H9 (cell line): Measurements from ENCODE around the gene KRTAP12-3. TPM values are rescaled to one million over a fixed set of nuclear protein-coding genes. Genes with fewer than 3 reads are reported as not detected.
"Not testable (repeated sequence)": the region's sequence is repeated elsewhere in the genome, so short reads cannot be mapped to it uniquely, and the experiment has no call there.

Experiments used
- DNase-seq: peaks from one replicate; pipeline ENCODE4 v3.0.0-alpha.2; 2017
- H2AFZ ChIP-seq: one replicate; pipeline ENCODE4 v1.6.1; 2013; ENCODE audit warnings: mild to moderate bottlenecking, low read length, control low read depth, moderate library complexity
- H2AK5ac ChIP-seq: 2 replicates; pipeline ENCODE4 v1.6.1; 2013; ENCODE audit warnings: low read length, control low read depth, mixed read lengths; ENCODE audit not compliant: insufficient read length
- H2BK120ac ChIP-seq: one replicate; pipeline ENCODE4 v1.6.1; 2013; ENCODE audit warnings: low read depth, mild to moderate bottlenecking, low read length, control low read depth, inconsistent platforms; ENCODE audit not compliant: poor library complexity, severe bottlenecking
- H2BK12ac ChIP-seq: 2 replicates; pipeline ENCODE4 v1.6.1; 2013; ENCODE audit warnings: low read length, control low read depth, mixed read lengths, low read depth; ENCODE audit not compliant: insufficient read length
- H2BK15ac ChIP-seq: 2 replicates; pipeline ENCODE4 v1.6.1; 2013; ENCODE audit warnings: low read depth, low read length, control low read depth
- H2BK20ac ChIP-seq: one replicate; pipeline ENCODE4 v1.6.1; 2013; ENCODE audit warnings: low read depth, mild to moderate bottlenecking, low read length, control low read depth, inconsistent platforms; ENCODE audit not compliant: poor library complexity, severe bottlenecking
- H2BK5ac ChIP-seq: 2 replicates; pipeline ENCODE4 v1.6.1; 2013; ENCODE audit warnings: low read length, control low read depth, mixed read lengths; ENCODE audit not compliant: insufficient read length
- H3K14ac ChIP-seq: 2 replicates; pipeline ENCODE4 v1.6.1; 2013; ENCODE audit warnings: low read length, control low read depth; ENCODE audit not compliant: insufficient read depth
- H3K18ac ChIP-seq: 2 replicates; pipeline ENCODE4 v1.6.1; 2013; ENCODE audit warnings: low read depth, mild to moderate bottlenecking, mixed read lengths, low read length, control low read depth; ENCODE audit not compliant: insufficient read length
- H3K23ac ChIP-seq: 2 replicates; pipeline ENCODE4 v1.6.1; 2013; ENCODE audit warnings: low read length, control low read depth, mixed read lengths, low read depth; ENCODE audit not compliant: insufficient read length
- H3K23me2 ChIP-seq: 2 replicates; pipeline ENCODE4 v1.6.1; 2013; ENCODE audit warnings: low read depth, mild to moderate bottlenecking, mixed read lengths, low read length, control low read depth; ENCODE audit not compliant: insufficient read length, poor library complexity, severe bottlenecking
- H3K27ac ChIP-seq: 2 replicates; pipeline ENCODE4 v1.5.1; 2013; ENCODE audit warnings: low read length, control low read depth, mixed read lengths, low read depth; ENCODE audit not compliant: insufficient read length
- H3K27me3 ChIP-seq: 2 replicates; pipeline ENCODE4 v1.6.1; 2013; ENCODE audit warnings: low read length, control low read depth, inconsistent platforms; ENCODE audit not compliant: insufficient read depth
- H3K4ac ChIP-seq: 2 replicates; pipeline ENCODE4 v1.6.1; 2013; ENCODE audit warnings: low read depth, mild to moderate bottlenecking, control low read depth, inconsistent platforms, low read length, moderate library complexity
- H3K4me1 ChIP-seq: 2 replicates; pipeline ENCODE4 v1.6.1; 2013; ENCODE audit warnings: low read length, control low read depth, inconsistent platforms; ENCODE audit not compliant: insufficient read depth
- H3K4me2 ChIP-seq: 2 replicates; pipeline ENCODE4 v1.6.1; 2013; ENCODE audit warnings: low read length, control low read depth, mixed read lengths; ENCODE audit not compliant: insufficient read length, insufficient read depth
- H3K56ac ChIP-seq: 2 replicates; pipeline ENCODE4 v1.6.1; 2013; ENCODE audit warnings: low read depth, mild to moderate bottlenecking, mixed read lengths, low read length, control low read depth; ENCODE audit not compliant: insufficient read length
- H3K79me1 ChIP-seq: 2 replicates; pipeline ENCODE4 v1.6.1; 2013; ENCODE audit warnings: low read depth, mild to moderate bottlenecking, moderate library complexity, low read length, control low read depth, inconsistent platforms; ENCODE audit not compliant: insufficient read depth, poor library complexity, severe bottlenecking
- H3K79me2 ChIP-seq: 2 replicates; pipeline ENCODE4 v1.6.1; 2013; ENCODE audit warnings: low read length, control low read depth, inconsistent platforms; ENCODE audit not compliant: insufficient read depth
- H3K9ac ChIP-seq: 2 replicates; pipeline ENCODE4 v1.6.1; 2013; ENCODE audit warnings: low read length, control low read depth, mixed read lengths; ENCODE audit not compliant: insufficient read length; ENCODE audit errors: extremely low read depth
- H3K9me3 ChIP-seq: one replicate; pipeline ENCODE4 v1.6.1; 2013; ENCODE audit warnings: low read depth, low read length, inconsistent platforms; ENCODE audit not compliant: control insufficient read depth
- H3T11ph ChIP-seq: one replicate; pipeline ENCODE4 v1.6.1; 2013; ENCODE audit warnings: mild to moderate bottlenecking, low read length, control low read depth, inconsistent platforms
- H4K20me1 ChIP-seq: one replicate; pipeline ENCODE4 v1.6.1; 2013; ENCODE audit not compliant: control insufficient read depth, insufficient read length, insufficient read depth
- H4K5ac ChIP-seq: 2 replicates; pipeline ENCODE4 v1.6.1; 2013; ENCODE audit warnings: low read depth, mild to moderate bottlenecking, mixed read lengths, low read length, control low read depth; ENCODE audit not compliant: insufficient read length
- H4K8ac ChIP-seq: replicated peaks from 2 replicates; pipeline ENCODE4 v1.6.1; 2013; ENCODE audit warnings: low read length, control low read depth, mixed read lengths, low read depth; ENCODE audit not compliant: insufficient read length
- H4K91ac ChIP-seq: 2 replicates; pipeline ENCODE4 v1.6.1; 2013; ENCODE audit warnings: low read depth, mild to moderate bottlenecking, moderate library complexity, mixed read lengths, low read length, control low read depth; ENCODE audit not compliant: insufficient read length
- H3K27ac Mint-ChIP-seq, 3 experiments: 2 replicates in 2 of 3; 3 replicates in 1 of 3; pipeline ENCODE4 v1.8.0; 2020 to 2021; ENCODE audit warnings: mixed read lengths in 3 of 3, mild to moderate bottlenecking in 1 of 3, moderate library complexity in 1 of 3
- H3K27me3 Mint-ChIP-seq: 2 replicates; pipeline ENCODE4 v1.8.0; 2021; ENCODE audit warnings: low read depth, mild to moderate bottlenecking, moderate library complexity, mixed read lengths
- H3K36me3 Mint-ChIP-seq, 3 experiments: 2 replicates in 2 of 3; 3 replicates in 1 of 3; pipeline ENCODE4 v1.8.0; 2020 to 2021; ENCODE audit warnings: low read depth in 3 of 3, mixed read lengths in 3 of 3; ENCODE audit not compliant: insufficient read depth in 1 of 3
- H3K4me1 Mint-ChIP-seq, 2 experiments: 2 replicates each; pipeline ENCODE4 v1.8.0; 2020; ENCODE audit warnings: mixed read lengths in 2 of 2
- H3K4me3 Mint-ChIP-seq, 2 experiments: 2 replicates in 1 of 2; 3 replicates in 1 of 2; pipeline ENCODE4 v1.8.0; 2020 to 2021; ENCODE audit warnings: mild to moderate bottlenecking in 2 of 2, mixed read lengths in 2 of 2, moderate library complexity in 1 of 2
- H3K9me3 Mint-ChIP-seq, 2 experiments: 2 replicates in 1 of 2; 3 replicates in 1 of 2; pipeline ENCODE4 v1.8.0; 2020; ENCODE audit warnings: mild to moderate bottlenecking in 2 of 2, mixed read lengths in 2 of 2, moderate library complexity in 1 of 2
- WGBS: extraction: QIAGEN DNeasy Blood & Tissue Kit; methylation state at CpG from one replicate; pipeline ENCODE4 v1.1.7; 2013; ENCODE audit warnings: missing lambda C conversion rate, low lambda C conversion rate, mixed read lengths; ENCODE audit not compliant: insufficient read length; ENCODE audit errors: extremely low coverage; 5-methylcytosine and 5-hydroxymethylcytosine counted together
- total RNA-seq: library from RNA; stranded (reverse); gene quantifications from 2 replicates; pipeline ENCODE4 v1.2.1, GENCODE V29; 2021
- TF ChIP-seq, protein P1 (sequence below): fragments of 200-600 bp; sonication (generic); conservative IDR thresholded peaks from 3 replicates; pipeline ENCODE4 v1.8.0; 2021; ENCODE audit warnings: antibody characterized with exemption, mild to moderate bottlenecking

Gene KRTAP12-3
- total RNA-seq, 1 experiment from 2014 or later: not detected

DNA sequence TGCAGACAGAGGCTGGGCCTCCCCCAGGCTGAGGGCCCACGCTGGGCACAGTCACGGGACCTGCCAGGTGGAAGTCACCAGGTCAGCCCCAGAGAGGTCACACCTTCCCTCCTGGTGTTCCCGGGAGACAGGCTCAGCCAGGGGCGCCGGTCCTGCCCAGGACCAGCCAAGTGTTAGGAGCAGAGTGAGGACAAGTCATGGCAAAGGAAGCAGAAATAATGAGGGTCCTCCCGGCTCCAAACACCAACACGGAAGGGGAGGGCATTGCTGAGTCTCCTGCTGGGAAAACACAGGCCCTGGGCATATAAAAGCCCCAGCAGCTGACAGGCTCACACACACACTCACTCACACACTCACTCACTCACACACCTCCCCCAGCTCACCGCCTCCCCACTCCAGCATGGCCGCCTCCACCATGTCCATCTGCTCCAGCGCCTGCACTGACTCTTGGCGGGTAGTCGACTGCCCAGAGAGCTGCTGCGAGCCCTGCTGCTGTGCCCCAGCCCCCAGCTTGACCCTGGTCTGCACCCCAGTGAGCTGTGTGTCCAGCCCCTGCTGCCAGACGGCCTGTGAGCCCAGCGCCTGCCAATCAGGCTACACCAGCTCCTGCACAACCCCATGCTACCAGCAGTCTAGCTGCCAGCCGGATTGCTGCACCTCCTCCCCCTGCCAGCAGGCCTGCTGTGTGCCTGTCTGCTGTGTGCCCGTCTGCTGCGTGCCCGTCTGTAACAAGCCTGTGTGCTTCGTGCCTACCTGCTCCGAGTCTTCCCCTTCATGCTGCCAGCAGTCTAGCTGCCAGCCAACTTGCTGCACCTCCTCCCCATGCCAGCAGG, 20.5 kb upstream of the KRTAP12-3 start, which contains the start of gene KRTAP10-10:
Gene KRTAP10-10, plus strand, starts transcription at position 339 of the 833 bp plus-strand sequence. Its CDS starts 62 bp downstream, at position 401.
- H4K91ac ChIP-seq: no peak within 1 kb of the TSS
- H3K4me3 Mint-ChIP-seq: no peak within 1 kb of the TSS
- H2BK15ac ChIP-seq: no peak within 1 kb of the TSS
- H2BK120ac ChIP-seq: no peak within 1 kb of the TSS
- no peak within 1 kb of the TSS for H3K4ac ChIP-seq
- H3K27me3 Mint-ChIP-seq: peaks cover 11% of the 10 kb centered on the region
- H3K27ac ChIP-seq: no peak within 1 kb of the TSS
- peak within 1 kb of the TSS; percentile 72; the same call in 1 of the 2 replicates for H3K14ac ChIP-seq
- no peak within 1 kb of the TSS for H3K23ac ChIP-seq
- H4K20me1 ChIP-seq: no peaks in the 10 kb centered on the region
- no peak within 1 kb of the TSS for H2BK20ac ChIP-seq
- no peaks in the 10 kb centered on the region for H3K27me3 ChIP-seq
- H4K8ac ChIP-seq: no peak within 1 kb of the TSS
- no peak within 1 kb of the TSS for H4K5ac ChIP-seq
- peak within 1 kb of the TSS in 2 of 3 experiments; percentile 80 to 90; a peak in 3 of 7 replicates for H3K27ac Mint-ChIP-seq
- no peaks in the 10 kb centered on the region for H3K4me1 ChIP-seq
- no peak within 1 kb of the TSS for H3K18ac ChIP-seq
- DNase-seq: peak; percentile 28
- peaks cover 9 to 11% of the 10 kb centered on the region in 2 experiments for H3K4me1 Mint-ChIP-seq
- no peak within 1 kb of the TSS for H3K56ac ChIP-seq
- H3K4me2 ChIP-seq: no peak within 1 kb of the TSS
- no peak within 1 kb of the TSS for H2BK5ac ChIP-seq
- no peak within 1 kb of the TSS for H3K9ac ChIP-seq
- H3K79me1 ChIP-seq: no peaks in the 10 kb centered on the region
- no peak within 1 kb of the TSS for H2AFZ ChIP-seq
- peaks cover 9% of the 10 kb centered on the region in 2 experiments; a peak in 3 of 5 replicates for H3K9me3 Mint-ChIP-seq
- TF ChIP-seq, protein P1, sequence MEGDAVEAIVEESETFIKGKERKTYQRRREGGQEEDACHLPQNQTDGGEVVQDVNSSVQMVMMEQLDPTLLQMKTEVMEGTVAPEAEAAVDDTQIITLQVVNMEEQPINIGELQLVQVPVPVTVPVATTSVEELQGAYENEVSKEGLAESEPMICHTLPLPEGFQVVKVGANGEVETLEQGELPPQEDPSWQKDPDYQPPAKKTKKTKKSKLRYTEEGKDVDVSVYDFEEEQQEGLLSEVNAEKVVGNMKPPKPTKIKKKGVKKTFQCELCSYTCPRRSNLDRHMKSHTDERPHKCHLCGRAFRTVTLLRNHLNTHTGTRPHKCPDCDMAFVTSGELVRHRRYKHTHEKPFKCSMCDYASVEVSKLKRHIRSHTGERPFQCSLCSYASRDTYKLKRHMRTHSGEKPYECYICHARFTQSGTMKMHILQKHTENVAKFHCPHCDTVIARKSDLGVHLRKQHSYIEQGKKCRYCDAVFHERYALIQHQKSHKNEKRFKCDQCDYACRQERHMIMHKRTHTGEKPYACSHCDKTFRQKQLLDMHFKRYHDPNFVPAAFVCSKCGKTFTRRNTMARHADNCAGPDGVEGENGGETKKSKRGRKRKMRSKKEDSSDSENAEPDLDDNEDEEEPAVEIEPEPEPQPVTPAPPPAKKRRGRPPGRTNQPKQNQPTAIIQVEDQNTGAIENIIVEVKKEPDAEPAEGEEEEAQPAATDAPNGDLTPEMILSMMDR: no peak
- peaks cover 0 to 2% (median under 1%) of the 10 kb centered on the region in 3 experiments; a peak in 3 of 7 replicates for H3K36me3 Mint-ChIP-seq
- H3T11ph ChIP-seq: no peak within 1 kb of the TSS
- no CpG with 5 or more reads among the region's 21 CpGs for WGBS
- H2BK12ac ChIP-seq: no peak within 1 kb of the TSS
- no peak within 1 kb of the TSS for H2AK5ac ChIP-seq
- H3K79me2 ChIP-seq: no peaks in the 10 kb centered on the region
- no peaks in the 10 kb centered on the region for H3K23me2 ChIP-seq
- H3K9me3 ChIP-seq: no peaks in the 10 kb centered on the region

DNA sequence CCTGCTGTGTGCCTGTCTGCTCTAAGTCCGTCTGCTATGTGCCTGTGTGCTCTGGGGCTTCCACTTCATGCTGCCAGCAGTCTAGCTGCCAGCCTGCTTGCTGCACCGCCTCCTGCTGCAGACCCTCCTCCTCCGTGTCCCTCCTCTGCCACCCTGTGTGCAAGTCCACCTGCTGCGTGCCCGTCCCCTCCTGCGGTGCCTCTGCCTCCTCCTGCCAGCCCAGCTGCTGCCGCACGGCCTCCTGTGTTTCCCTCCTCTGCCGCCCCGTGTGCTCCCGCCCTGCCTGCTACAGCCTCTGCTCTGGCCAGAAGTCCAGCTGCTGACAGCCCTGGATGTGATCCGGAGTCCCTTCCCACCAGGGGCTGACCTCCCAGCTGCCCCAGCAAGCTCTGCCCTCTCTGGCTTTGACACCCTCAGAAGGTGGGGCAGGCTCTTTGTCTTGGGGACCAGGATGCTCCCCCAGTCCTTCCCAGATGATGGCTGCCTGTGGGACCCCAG, 19.8 kb upstream of the KRTAP12-3 start:
- H3K4me3 Mint-ChIP-seq, H3K9me3 Mint-ChIP-seq: not testable (repeated sequence)
- peak overlapping the region in 1 of 3 experiments; percentile 80; a peak in 2 of 7 replicates for H3K27ac Mint-ChIP-seq

More for the DNA sequence above, 19.8 kb upstream of the KRTAP12-3 start:
- Mint-ChIP-seq H3K4me1 (peaks cover 9 to 11% of the 10 kb centered on the region in 2 experiments), H3K27me3 (peaks cover 10% of the 10 kb centered on the region)
- not testable (repeated sequence) for H3K9ac ChIP-seq, H3K4ac ChIP-seq, H2BK15ac ChIP-seq, H2BK20ac ChIP-seq, H3K23ac ChIP-seq, H3K79me2 ChIP-seq, H3K36me3 Mint-ChIP-seq, H3K27ac ChIP-seq, H3K27me3 ChIP-seq, H3K14ac ChIP-seq, H4K8ac ChIP-seq, H2BK5ac ChIP-seq, H3K4me1 ChIP-seq, DNase-seq, H2AFZ ChIP-seq, H2BK12ac ChIP-seq, H2AK5ac ChIP-seq, H4K20me1 ChIP-seq, H3K79me1 ChIP-seq, H2BK120ac ChIP-seq, H3T11ph ChIP-seq, H3K56ac ChIP-seq, H3K9me3 ChIP-seq, H3K18ac ChIP-seq, H4K91ac ChIP-seq, H3K4me2 ChIP-seq, H3K23me2 ChIP-seq, H4K5ac ChIP-seq
- no CpG with 5 or more reads among the region's 12 CpGs for WGBS
